CD4-positive, alpha-beta T cell (primary cell): Measurements from ENCODE around the gene DHPS. TPM values are rescaled to one million over a fixed set of nuclear protein-coding genes. Genes with fewer than 3 reads are reported as not detected.
A peak's percentile ranks its signal among the peaks of the same experiment; 100 is the strongest.

Source experiments
- ATAC-seq: fragments of 200-7000 bp; cut with Tn5 transposase; one replicate; pipeline ENCODE4 v1.10.0; 2022; ENCODE audit warnings: mild to moderate bottlenecking; ENCODE audit not compliant: poor library complexity
- CTCF ChIA-PET: fragments of 350-600 bp; sonication (Branson Sonifier 250); formaldehyde crosslinking; loops from one replicate; lab custom pipeline; 2021; ENCODE audit warnings: antibody characterized with exemption, inconsistent platforms; lab: Charles Lee
- POLR2A ChIA-PET: fragments of 350-600 bp; sonication (Branson Sonifier 250); formaldehyde crosslinking; loops from one replicate; lab custom pipeline; 2021; ENCODE audit warnings: antibody characterized with exemption, inconsistent platforms; lab: Charles Lee
- DNase-seq, 14 experiments: peaks; one replicate each; pipeline ENCODE4 v3.0.0-alpha.2; 2013 to 2020; ENCODE audit warnings: mixed read lengths in 2 of 14
- H3K27ac ChIP-seq, 2 donors: one replicate each; pipeline versions ENCODE4 v1.5.1 to v1.7.0; 2013; ENCODE audit warnings: low read length in 2 of 2, low read depth in 1 of 2, mild to moderate bottlenecking in 1 of 2
- H3K27me3 ChIP-seq, 2 experiments: 1 replicate in 1 of 2; 2 replicates in 1 of 2; pipeline versions ENCODE4 v1.6.1 to v1.7.0; 2013; ENCODE audit warnings: low read length in 2 of 2, control low read depth in 1 of 2, mild to moderate bottlenecking in 1 of 2, moderate library complexity in 1 of 2; ENCODE audit not compliant: insufficient read depth in 2 of 2, control insufficient read depth in 1 of 2
- H3K36me3 ChIP-seq: one replicate; pipeline ENCODE4 v1.6.1; 2013; ENCODE audit warnings: low read length, control low read depth; ENCODE audit not compliant: insufficient read depth
- H3K4me1 ChIP-seq: one replicate; pipeline ENCODE4 v1.6.1; 2013; ENCODE audit warnings: low read length, control low read depth; ENCODE audit not compliant: insufficient read depth
- H3K4me3 ChIP-seq: one replicate; pipeline ENCODE4 v1.5.1; 2013; ENCODE audit warnings: mild to moderate bottlenecking, low read length, moderate library complexity
- H3K9me3 ChIP-seq, 2 experiments: 1 replicate in 1 of 2; 2 replicates in 1 of 2; pipeline versions ENCODE4 v1.6.1 to v1.7.0; 2013; ENCODE audit warnings: low read length in 2 of 2, mild to moderate bottlenecking in 2 of 2, control low read depth in 1 of 2, moderate library complexity in 1 of 2; ENCODE audit not compliant: control insufficient read depth in 1 of 2, insufficient read depth in 1 of 2
- H3K27ac Mint-ChIP-seq: one replicate; pipeline ENCODE4 v1.8.0; 2020; ENCODE audit warnings: mixed read lengths
- H3K27me3 Mint-ChIP-seq: one replicate; pipeline ENCODE4 v1.8.0; 2021; ENCODE audit warnings: mixed read lengths
- H3K36me3 Mint-ChIP-seq: one replicate; pipeline ENCODE4 v1.8.0; 2021; ENCODE audit warnings: low read depth, mixed read lengths
- H3K4me1 Mint-ChIP-seq: one replicate; pipeline ENCODE4 v1.8.0; 2021; ENCODE audit warnings: low read depth, mixed read lengths
- H3K4me3 Mint-ChIP-seq: one replicate; pipeline ENCODE4 v1.8.0; 2020; ENCODE audit warnings: mild to moderate bottlenecking, mixed read lengths
- H3K9me3 Mint-ChIP-seq: one replicate; pipeline ENCODE4 v1.8.0; 2020; ENCODE audit warnings: mixed read lengths
- CTCF ChIP-seq: fragments of 200-600 bp; IDR thresholded peaks from one replicate; pipeline ENCODE4 v1.8.0; 2022; ENCODE audit warnings: antibody characterized with exemption, mild to moderate bottlenecking
- intact Hi-C, 2 experiments: fragments of 100-400 bp; cut with DNase I in 1 of 2; cut with micrococcal nuclease in 1 of 2; formaldehyde crosslinking; loops; one replicate each; pipeline versions ENCODE4 v1.15.1 to v1.9.0; 2023 to 2025; cut with DNase I, micrococcal nuclease
- total RNA-seq, 174 experiments: library from RNA in 2 of 174; stranded (reverse) in 2 of 174; gene quantifications; one replicate each; pipeline ENCODE4 v1.2.3 and lab custom pipeline; 2021 to 2026

DHPS gene
- total RNA-seq, 2 experiments from 2014 or later: 112 to 113 TPM

GRCh38 chr19:12705654-12706331 lies 24.1 kb upstream of the DHPS start:
- Histone ChIP-seq H3K9me3 (no peaks in the 10 kb centered on the region), H3K4me3 (no peak overlapping the region), H3K27me3 (no peaks in the 10 kb centered on the region), H3K36me3 (peaks cover 68% of the 10 kb centered on the region), H3K4me1 (no peaks in the 10 kb centered on the region), H3K27ac (no peak overlapping the region)
- intact Hi-C loops: no loop called here
- ChIA-PET POLR2A (no interaction called here), CTCF (no interaction called here)
- no peak for TF ChIP-seq CTCF
- no peak overlapping the region for H3K4me3 Mint-ChIP-seq
- ATAC-seq (no peak), DNase-seq (no peak)
- H3K27ac Mint-ChIP-seq: no peak overlapping the region
- H3K9me3 Mint-ChIP-seq: no peaks in the 10 kb centered on the region
- H3K36me3 Mint-ChIP-seq: peaks cover 75% of the 10 kb centered on the region
- no peaks in the 10 kb centered on the region for H3K27me3 Mint-ChIP-seq
- no peaks in the 10 kb centered on the region for H3K4me1 Mint-ChIP-seq

GRCh38 chr19:12705169-12705568 lies 23.5 kb upstream of the DHPS start:
- intact Hi-C loops: no loop called here
- Mint-ChIP-seq H3K27ac (no peak overlapping the region), H3K36me3 (peaks cover 71% of the 10 kb centered on the region), H3K4me3 (no peak overlapping the region), H3K9me3 (no peaks in the 10 kb centered on the region), H3K4me1 (no peaks in the 10 kb centered on the region), H3K27me3 (no peaks in the 10 kb centered on the region)
- ChIA-PET CTCF (no interaction called here), POLR2A (no interaction called here)
- TF ChIP-seq CTCF: no peak
- DNase-seq (no peak), ATAC-seq (no peak)
- Histone ChIP-seq H3K4me3 (no peak overlapping the region), H3K27me3 (no peaks in the 10 kb centered on the region), H3K9me3 (no peaks in the 10 kb centered on the region), H3K4me1 (no peaks in the 10 kb centered on the region), H3K36me3 (peaks cover 64% of the 10 kb centered on the region), H3K27ac (no peak overlapping the region)

GRCh38 chr19:12703046-12703445 lies 21.4 kb upstream of the DHPS start:
- Histone ChIP-seq H3K36me3 (peaks cover 59% of the 10 kb centered on the region), H3K4me1 (no peaks in the 10 kb centered on the region), H3K4me3 (no peak overlapping the region), H3K27me3 (no peaks in the 10 kb centered on the region), H3K27ac (no peak overlapping the region), H3K9me3 (no peaks in the 10 kb centered on the region)
- Mint-ChIP-seq H3K27me3 (no peaks in the 10 kb centered on the region), H3K27ac (no peak overlapping the region), H3K9me3 (no peaks in the 10 kb centered on the region), H3K4me1 (peaks cover 3% of the 10 kb centered on the region), H3K4me3 (no peak overlapping the region), H3K36me3 (peaks cover 69% of the 10 kb centered on the region)
- peak; percentile 41 for ATAC-seq
- TF ChIP-seq CTCF: no peak
- CTCF ChIA-PET: no interaction called here
- DNase-seq: peak in 1 of 14 experiments; percentile 32
- POLR2A ChIA-PET: no interaction called here
- intact Hi-C loops: no loop called here
